Upper lobe of left lung (tissue), 6 donors: ENCODE data around the gene OTOG. TPM values are rescaled to one million over a fixed set of nuclear protein-coding genes. Genes with fewer than 3 reads are reported as not detected.

Experiments used
- ATAC-seq, 2 donors: fragments of 200-7000 bp; cut with Tn5 transposase; one replicate each; pipeline ENCODE4 v1.9.1; 2022; ENCODE audit warnings: mild to moderate bottlenecking in 2 of 2, moderate library complexity in 2 of 2; ENCODE audit not compliant: low FRiP score in 2 of 2
- DNase-seq, 2 donors: peaks; one replicate each; pipeline ENCODE4 v3.0.0-alpha.2; 2019 to 2020
- H3K27ac ChIP-seq, 4 donors: fragments of 200-600 bp; sonication (generic); one replicate each; pipeline ENCODE4 v1.5.1; 2016 to 2019
- H3K27me3 ChIP-seq, 4 donors: fragments of 200-600 bp; sonication (generic); one replicate each; pipeline ENCODE4 v1.5.1; 2017 to 2019
- H3K36me3 ChIP-seq, 4 donors: fragments of 200-600 bp; sonication (generic); one replicate each; pipeline ENCODE4 v1.5.1; 2016 to 2019
- H3K4me1 ChIP-seq, 4 donors: fragments of 200-600 bp; sonication (generic); one replicate each; pipeline ENCODE4 v1.5.1; 2018 to 2019
- H3K4me3 ChIP-seq, 4 donors: fragments of 200-600 bp; sonication (generic); one replicate each; pipeline ENCODE4 v1.5.1; 2017 to 2019; ENCODE audit warnings: mild to moderate bottlenecking in 2 of 4, moderate library complexity in 1 of 4
- H3K9me3 ChIP-seq, 4 donors: fragments of 200-600 bp; sonication (generic); one replicate each; pipeline ENCODE4 v1.5.1; 2018 to 2019
- EP300 ChIP-seq, 4 donors: sonication (generic); formaldehyde crosslinking; IDR thresholded peaks; one replicate each; pipeline ENCODE4 v1.5.1; 2017; ENCODE audit warnings: antibody characterized with exemption in 4 of 4, control low read depth in 2 of 4
- POLR2A ChIP-seq, 4 donors: fragments of 450-650 bp; IDR thresholded peaks; one replicate each; pipeline ENCODE4 v1.5.1; 2016 to 2017; ENCODE audit warnings: antibody characterized with exemption in 4 of 4, mild to moderate bottlenecking in 2 of 4
- POLR2AphosphoS5 ChIP-seq, 2 donors: sonication (generic); formaldehyde crosslinking; IDR thresholded peaks; one replicate each; pipeline ENCODE4 v1.5.1; 2017; ENCODE audit warnings: antibody characterized with exemption in 2 of 2
- WGBS, 2 donors: methylation state at CpG; one replicate each; pipeline ENCODE4 v1.1.5; 2017 to 2018; 5-methylcytosine and 5-hydroxymethylcytosine counted together
- total RNA-seq, 6 donors: library from RNA; depleted of rRNA in 4 of 6; stranded (reverse); fragments of >200 nt in 4 of 6; gene quantifications; one replicate each; pipeline versions ENCODE4 v1.1.0 to v1.2.1, GENCODE V29; 2016 to 2021
- TF ChIP-seq, protein P1 (sequence below), 6 experiments: fragments of 450-650 bp in 4 of 6; fragments of 200-600 bp in 2 of 6; sonication (generic) in 2 of 6; IDR thresholded peaks; one replicate each; pipeline ENCODE4 v1.5.1; 2016 to 2019; ENCODE audit warnings: antibody characterized with exemption in 6 of 6
- donor health status: DM: no; HTN: no; CAD: no; lungs with moderate emphysema.
- donor health status: DM: no; HTN: yes; CAD: no; lungs with severe emphysema.

OTOG gene
- total RNA-seq, 6 donors from 2014 or later = not detected

GRCh38 chr11:17522655-17523054 is 24.4 kb upstream of the OTOG start:
- no peak for TF ChIP-seq POLR2AphosphoS5 (IDR thresholded peaks at IDR 0.05)
- no peak for TF ChIP-seq EP300 (IDR thresholded peaks at IDR 0.05)
- no peak for TF ChIP-seq POLR2A (IDR thresholded peaks at IDR 0.05)
- TF ChIP-seq, protein P1, sequence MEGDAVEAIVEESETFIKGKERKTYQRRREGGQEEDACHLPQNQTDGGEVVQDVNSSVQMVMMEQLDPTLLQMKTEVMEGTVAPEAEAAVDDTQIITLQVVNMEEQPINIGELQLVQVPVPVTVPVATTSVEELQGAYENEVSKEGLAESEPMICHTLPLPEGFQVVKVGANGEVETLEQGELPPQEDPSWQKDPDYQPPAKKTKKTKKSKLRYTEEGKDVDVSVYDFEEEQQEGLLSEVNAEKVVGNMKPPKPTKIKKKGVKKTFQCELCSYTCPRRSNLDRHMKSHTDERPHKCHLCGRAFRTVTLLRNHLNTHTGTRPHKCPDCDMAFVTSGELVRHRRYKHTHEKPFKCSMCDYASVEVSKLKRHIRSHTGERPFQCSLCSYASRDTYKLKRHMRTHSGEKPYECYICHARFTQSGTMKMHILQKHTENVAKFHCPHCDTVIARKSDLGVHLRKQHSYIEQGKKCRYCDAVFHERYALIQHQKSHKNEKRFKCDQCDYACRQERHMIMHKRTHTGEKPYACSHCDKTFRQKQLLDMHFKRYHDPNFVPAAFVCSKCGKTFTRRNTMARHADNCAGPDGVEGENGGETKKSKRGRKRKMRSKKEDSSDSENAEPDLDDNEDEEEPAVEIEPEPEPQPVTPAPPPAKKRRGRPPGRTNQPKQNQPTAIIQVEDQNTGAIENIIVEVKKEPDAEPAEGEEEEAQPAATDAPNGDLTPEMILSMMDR (IDR thresholded peaks at IDR 0.05) = no peak
- H3K4me1 ChIP-seq = no peaks in the 10 kb centered on the region
- no peaks in the 10 kb centered on the region for H3K36me3 ChIP-seq
- no peak for ATAC-seq
- no peaks in the 10 kb centered on the region for H3K9me3 ChIP-seq
- no peak overlapping the region for H3K4me3 ChIP-seq
- H3K27me3 ChIP-seq = no peaks in the 10 kb centered on the region
- DNase-seq = peak in 1 of 2 donors; percentile 69
- no peak overlapping the region for H3K27ac ChIP-seq
- WGBS, 2 donors = 82 to 83% methylated on average over 13 to 17 of the region's 17 CpGs

DNA sequence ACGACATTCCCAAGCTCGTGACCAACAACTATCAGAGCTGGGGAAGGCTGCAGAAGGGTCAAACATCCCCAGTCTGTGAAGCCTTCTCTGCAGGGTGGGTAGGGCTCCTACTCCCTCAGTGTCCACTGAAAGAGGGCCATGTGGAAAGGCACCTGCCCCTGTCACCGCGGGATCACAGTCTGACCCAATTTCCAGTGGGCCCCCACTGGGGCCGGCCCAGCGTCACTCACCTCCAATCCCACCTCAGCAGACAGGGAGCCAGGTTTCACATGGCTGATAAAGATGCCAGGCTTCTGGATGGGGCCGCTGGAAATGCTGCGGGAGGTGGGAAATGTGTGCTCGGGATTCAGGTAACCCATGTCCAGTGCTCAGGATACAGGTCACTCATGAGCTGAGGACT is 22.8 kb upstream of the OTOG start:
- Histone ChIP-seq H3K4me1 (no peaks in the 10 kb centered on the region), H3K9me3 (no peaks in the 10 kb centered on the region), H3K36me3 (no peaks in the 10 kb centered on the region), H3K27me3 (no peaks in the 10 kb centered on the region), H3K27ac (no peak overlapping the region), H3K4me3 (no peak overlapping the region)
- 91 to 94% methylated on average over 5 to 9 of the region's 9 CpGs for WGBS, 2 donors
- TF ChIP-seq POLR2AphosphoS5 (IDR thresholded peaks at IDR 0.05) = no peak
- TF ChIP-seq EP300 (IDR thresholded peaks at IDR 0.05) = no peak
- DNase-seq = peak in 1 of 2 donors; percentile 54
- ATAC-seq = no peak

- H3K27ac ChIP-seq = no peak overlapping the region
- no peaks in the 10 kb centered on the region for H3K27me3 ChIP-seq
- no peaks in the 10 kb centered on the region for H3K36me3 ChIP-seq
- no peaks in the 10 kb centered on the region for H3K4me1 ChIP-seq
- TF ChIP-seq POLR2AphosphoS5 (IDR thresholded peaks at IDR 0.05) (no peak), EP300 (IDR thresholded peaks at IDR 0.05) (no peak), POLR2A (IDR thresholded peaks at IDR 0.05) (no peak)
- TF ChIP-seq, protein P1 (IDR thresholded peaks at IDR 0.05) = no peak
- 78 to 89% methylated on average over 4 of the region's 4 CpGs for WGBS, 2 donors
- DNase-seq = no peak
- no peak overlapping the region for H3K4me3 ChIP-seq
- no peak for ATAC-seq
- H3K9me3 ChIP-seq = no peaks in the 10 kb centered on the region
Measured at GRCh38 chr11:17525570-17525969, 21.5 kb upstream of the OTOG start.

- Histone ChIP-seq H3K4me3 (no peak overlapping the region), H3K27me3 (no peaks in the 10 kb centered on the region), H3K4me1 (no peaks in the 10 kb centered on the region), H3K9me3 (no peaks in the 10 kb centered on the region), H3K36me3 (no peaks in the 10 kb centered on the region), H3K27ac (no peak overlapping the region)
- ATAC-seq (no peak), DNase-seq (peak in 1 of 2 donors; percentile 51)
- WGBS, 2 donors = 91 to 94% methylated on average over 6 to 13 of the region's 13 CpGs
- TF ChIP-seq POLR2A (IDR thresholded peaks at IDR 0.05) (no peak), POLR2AphosphoS5 (IDR thresholded peaks at IDR 0.05) (no peak), EP300 (IDR thresholded peaks at IDR 0.05) (no peak)
- TF ChIP-seq, protein P1 (IDR thresholded peaks at IDR 0.05) = no peak
Measured at GRCh38 chr11:17526326-17526725, 20.7 kb upstream of the OTOG start.

GRCh38 chr11:17526931-17527627 is 20.0 kb upstream of the OTOG start:
- TF ChIP-seq POLR2AphosphoS5 (IDR thresholded peaks at IDR 0.05) (no peak), EP300 (IDR thresholded peaks at IDR 0.05) (no peak), POLR2A (IDR thresholded peaks at IDR 0.05) (no peak)
- TF ChIP-seq, protein P1 (IDR thresholded peaks at IDR 0.05) = no peak
- Histone ChIP-seq H3K27ac (no peak overlapping the region), H3K4me3 (no peak overlapping the region), H3K27me3 (no peaks in the 10 kb centered on the region), H3K36me3 (no peaks in the 10 kb centered on the region), H3K9me3 (no peaks in the 10 kb centered on the region), H3K4me1 (no peaks in the 10 kb centered on the region)
- WGBS, 2 donors = 83 to 84% methylated on average over 12 to 18 of the region's 20 CpGs
- no peak for ATAC-seq
- DNase-seq = no peak
